NCI-H2196 (cell line): ENCODE results near the gene CFAP97.
"Not testable (repeated sequence)": the region's sequence is repeated elsewhere in the genome, so short reads cannot be mapped to it uniquely, and the experiment has no call there.

ENCODE experiments used
- DNase-seq: peaks from one replicate; lab custom pipeline; 2025; ENCODE audit not compliant: unreplicated experiment; lab: John Stamatoyannopoulos, UW

Gene CFAP97

DNA sequence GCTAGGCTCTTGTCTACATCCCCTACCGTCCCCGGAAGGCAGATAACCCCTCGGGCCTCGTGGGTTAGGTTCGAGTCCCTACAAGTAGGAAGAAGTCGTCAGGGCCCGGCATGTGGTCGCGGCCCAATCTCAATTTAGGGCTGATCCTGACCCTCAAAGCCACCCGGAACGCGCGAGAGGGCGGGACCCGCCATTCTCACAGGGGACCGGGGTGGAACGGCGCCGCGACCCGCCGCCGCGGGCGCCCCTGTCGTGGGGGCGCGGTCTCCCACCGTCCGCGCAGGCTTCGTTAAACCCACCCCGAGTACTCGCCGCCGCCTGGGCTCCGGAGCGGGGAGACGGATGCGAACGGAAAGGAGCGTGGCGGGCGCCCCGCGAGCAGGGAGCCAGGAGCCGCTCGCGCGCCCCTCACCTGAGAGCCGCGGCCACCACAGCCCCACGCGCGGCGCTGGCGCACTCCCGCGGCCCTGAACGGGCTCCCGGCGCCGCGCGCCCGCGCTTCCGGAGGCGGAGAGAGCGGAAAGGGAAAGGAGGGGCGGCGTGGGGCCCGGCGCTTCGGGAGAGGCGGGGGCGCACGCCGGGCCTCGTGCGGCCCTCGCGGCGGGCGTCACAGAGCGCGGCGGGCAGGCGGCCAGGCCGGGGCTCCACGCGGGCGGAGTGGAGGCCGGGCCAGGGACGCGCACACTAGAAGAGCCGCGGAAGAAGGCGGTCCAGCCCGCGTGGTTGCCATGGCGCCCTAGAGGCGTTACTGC is at the start of gene CFAP97:
TSS of gene CFAP97 (minus strand) at position 515 of the 752 bp plus-strand sequence. CDS start 12,804 bp downstream, outside the sequence.
- peak; percentile 61 for DNase-seq

DNA sequence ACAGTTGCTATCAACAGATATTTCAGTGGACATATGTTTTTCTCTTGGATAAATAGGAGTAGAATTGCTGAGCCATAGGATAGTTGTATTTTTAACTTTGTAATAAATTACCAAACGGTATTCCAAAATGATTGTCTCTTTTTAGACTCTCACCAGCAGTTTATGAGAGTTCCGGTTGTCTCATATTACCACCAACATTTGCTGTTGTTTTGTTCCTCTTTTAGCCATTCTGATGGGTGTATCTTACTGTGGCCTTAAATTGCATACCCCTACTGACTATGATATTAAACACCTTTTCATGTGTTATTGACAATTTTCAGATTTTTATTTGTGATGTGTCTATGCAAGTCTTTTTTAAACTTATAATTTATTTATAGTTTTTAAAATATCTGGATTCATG is 45.3 kb upstream of the CFAP97 start:
- DNase-seq: no peak

DNA sequence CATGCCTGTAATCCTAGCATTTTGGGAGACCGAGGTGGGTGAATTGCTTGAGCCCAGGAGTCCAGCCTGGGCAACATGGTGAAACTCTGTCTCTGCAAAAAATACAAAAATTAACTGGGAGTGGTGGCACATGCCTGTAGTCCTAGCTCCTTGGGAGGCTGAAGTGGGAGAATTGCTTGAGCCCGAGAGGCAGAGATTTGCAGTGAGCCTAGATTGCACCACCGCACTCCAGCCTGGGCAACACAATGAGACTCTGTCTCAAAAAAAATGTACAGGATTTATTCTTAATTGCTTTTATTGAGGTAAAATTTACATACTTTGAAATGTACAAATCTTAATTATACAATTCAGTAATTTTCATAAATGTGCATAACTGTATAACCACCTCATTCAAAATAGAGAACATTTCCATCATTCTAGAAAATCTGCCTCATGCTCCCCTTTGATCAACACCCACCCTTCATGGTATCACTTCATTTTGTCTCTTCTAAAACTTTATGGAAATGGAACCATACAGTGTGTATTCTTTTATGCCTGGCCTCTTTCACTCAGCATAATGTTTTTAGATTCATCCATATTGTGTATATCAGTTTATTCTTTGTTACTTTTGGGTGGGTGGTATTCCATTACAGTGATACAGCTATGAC is 44.7 kb upstream of the CFAP97 start:
- no peak for DNase-seq

- no peak for DNase-seq
These were observed 43.4 kb upstream of the CFAP97 start for GRCh38 chr4:185247151-185247550.

DNA sequence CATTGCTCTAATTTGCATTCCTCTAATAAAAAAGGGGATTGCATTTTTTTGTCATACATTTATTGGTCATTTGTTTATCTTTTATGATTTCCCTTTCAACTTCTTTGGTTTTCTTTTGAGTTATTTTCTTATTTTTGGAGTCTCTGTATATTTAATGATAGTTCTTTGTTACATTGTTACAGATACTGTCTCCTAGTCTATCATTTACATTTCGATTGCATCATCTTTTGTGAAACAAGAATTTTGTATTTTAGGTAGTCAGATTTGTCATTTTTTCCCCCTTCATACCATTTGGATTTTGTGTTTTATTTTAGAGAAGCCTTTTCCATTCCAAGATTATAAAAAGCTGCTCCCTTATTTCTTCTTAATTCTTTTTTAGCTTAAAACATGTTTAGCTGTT is 42.7 kb upstream of the CFAP97 start:
- no peak for DNase-seq

- DNase-seq: no peak
These were observed 41.0 kb upstream of the CFAP97 start for GRCh38 chr4:185244763-185245162.

- no peak for DNase-seq
These were observed 40.1 kb upstream of the CFAP97 start for GRCh38 chr4:185243879-185244278.

GRCh38 chr4:185242749-185243533 is 39.1 kb upstream of the CFAP97 start:
- no peak for DNase-seq

- not testable (repeated sequence) for DNase-seq
These were observed 36.7 kb upstream of the CFAP97 start for GRCh38 chr4:185240486-185240885.

DNA sequence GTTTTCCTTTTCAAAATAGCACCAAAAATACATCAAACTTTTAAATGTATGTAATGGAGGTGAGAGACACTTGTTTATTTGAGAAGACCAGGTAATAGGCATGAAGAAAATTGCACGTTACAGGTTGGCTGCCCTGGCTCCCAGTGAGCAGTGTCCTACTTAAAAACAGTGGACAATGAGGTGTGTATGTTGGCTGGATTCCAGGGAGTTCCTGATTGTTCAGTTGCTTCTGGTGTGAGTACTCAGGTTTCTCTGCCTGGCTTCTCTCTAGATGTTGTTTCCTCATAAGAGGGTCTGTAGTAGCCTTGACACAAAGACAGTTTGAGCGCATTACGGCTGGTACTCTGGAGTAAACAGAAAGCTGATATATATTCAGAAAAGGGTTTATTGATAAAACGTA is 35.0 kb upstream of the CFAP97 start:
- no peak for DNase-seq

DNA sequence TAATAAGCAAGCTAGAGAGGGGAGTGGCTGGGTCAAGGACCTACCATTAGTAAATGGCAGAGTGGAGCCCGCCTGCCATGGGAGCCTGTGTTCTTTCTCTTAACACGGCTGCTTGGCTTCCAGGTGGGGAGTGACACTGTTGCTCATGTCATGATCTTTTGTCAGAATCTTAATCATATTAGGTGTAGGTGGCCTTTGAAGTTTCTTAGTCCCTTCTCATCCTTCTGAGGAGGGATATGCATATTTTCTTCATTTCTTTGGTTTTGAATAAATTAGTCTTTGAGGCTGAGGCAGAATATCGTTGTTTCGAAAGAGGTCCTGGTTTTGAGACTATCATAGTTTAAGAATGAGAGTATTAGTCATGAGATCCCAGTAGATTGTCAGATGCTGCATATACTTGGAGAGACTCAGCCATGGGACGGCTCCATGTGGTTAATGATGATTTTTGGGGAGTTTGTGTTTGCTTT is 34.4 kb upstream of the CFAP97 start:
- DNase-seq: no peak

GRCh38 chr4:185237175-185237574 is 33.4 kb upstream of the CFAP97 start:
- no peak for DNase-seq

DNA sequence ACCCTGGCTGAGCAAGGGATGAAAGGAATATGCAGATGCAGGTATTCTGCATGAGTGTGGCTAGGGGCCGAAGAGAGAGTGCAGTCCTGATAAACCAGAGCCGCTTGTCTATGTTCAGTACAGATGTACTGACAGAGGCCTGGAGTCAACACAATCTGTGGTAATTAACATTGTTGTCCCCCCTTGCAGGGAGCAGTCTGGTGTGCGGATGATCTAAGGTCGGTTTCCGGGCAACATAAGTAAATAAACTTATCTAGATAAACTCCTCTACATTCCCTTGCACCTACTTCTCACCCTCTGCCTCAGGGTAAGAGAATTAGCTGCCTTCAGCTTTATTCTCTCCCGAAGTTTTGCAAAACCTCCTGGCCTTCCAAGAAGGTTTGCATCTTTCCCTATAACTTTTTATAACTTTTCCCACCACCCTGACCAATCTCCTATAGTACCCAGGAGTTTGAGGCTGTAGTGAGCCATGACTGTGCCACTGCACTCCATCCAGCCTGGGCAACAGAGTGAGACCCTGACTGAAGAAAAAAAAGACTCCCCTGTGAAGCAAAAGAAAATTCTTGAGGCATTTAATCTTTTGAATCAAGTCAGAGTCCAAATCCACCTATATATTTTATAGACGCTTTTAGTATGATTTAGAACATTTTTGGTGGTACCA is 32.2 kb upstream of the CFAP97 start:
- DNase-seq: no peak

GRCh38 chr4:185235119-185235842 is 31.5 kb upstream of the CFAP97 start:
- DNase-seq: no peak

- no peak for DNase-seq
These were observed 28.6 kb upstream of the CFAP97 start for GRCh38 chr4:185232370-185232769.

DNA sequence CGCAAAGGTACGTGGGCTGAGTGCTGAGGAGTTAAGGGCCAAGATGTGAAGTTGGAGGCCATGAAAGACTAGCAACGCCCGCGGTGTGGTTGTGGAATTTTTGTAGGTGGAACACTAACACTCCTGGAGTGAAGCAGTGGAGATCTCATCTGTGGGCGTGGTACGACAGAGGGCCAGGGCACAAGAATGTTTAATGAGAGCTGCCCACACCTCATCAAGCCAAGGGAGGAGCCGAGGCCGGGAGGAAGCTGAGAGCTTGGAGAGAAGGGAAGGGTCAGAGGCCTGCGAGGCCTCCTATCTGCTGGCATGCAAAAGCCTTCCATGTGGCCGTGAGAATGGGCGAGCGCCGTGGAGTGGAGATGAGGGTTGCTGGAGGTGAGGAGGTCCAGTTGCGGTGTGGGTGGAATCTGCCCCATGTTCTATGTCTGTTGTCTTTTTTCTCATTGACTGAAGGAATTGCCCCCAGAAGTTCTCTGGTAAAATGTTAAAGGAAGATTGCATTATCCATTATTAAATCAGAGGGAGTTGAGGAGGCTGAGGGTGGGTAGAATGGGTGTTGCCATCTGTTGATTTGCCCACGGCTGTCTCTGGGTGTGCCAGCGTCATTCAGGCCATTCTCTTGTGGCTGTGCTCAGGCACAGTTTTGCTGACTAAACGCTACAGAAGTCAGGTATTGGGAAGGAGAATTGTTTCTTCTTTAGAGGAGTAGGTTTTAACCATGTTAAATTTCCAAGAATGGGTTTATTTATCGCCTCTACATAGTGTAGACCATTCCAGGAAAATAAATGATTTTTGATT is 25.4 kb upstream of the CFAP97 start:
- DNase-seq: no peak

DNA sequence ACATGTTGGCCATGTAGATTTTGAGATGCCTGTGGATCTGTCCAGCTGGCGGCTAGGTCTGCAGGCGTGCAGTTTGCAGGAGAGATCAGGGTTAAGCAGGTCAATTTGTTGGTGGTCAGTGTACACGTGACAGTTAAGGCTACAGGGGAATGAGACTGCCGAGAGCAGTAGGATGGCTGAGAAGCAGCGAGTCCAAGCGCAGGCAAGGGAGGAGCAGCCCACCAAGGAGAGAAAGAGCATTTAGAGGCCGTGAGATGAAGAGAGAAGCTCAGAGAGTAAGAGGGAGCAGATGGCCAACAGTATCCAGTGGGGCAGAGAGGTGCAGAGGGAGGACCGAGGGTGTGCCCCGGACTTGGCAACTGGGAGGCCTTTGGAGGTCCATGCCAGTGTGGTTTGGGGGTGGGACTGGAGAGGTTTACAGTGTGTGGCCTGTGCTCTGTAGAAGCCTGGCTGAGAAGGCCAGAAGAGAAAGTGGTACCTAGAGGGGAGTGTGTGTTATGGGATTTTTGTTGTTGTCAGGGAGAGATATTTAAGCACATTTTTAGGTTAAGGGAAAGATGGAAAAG is 24.0 kb upstream of the CFAP97 start:
- no peak for DNase-seq

DNA sequence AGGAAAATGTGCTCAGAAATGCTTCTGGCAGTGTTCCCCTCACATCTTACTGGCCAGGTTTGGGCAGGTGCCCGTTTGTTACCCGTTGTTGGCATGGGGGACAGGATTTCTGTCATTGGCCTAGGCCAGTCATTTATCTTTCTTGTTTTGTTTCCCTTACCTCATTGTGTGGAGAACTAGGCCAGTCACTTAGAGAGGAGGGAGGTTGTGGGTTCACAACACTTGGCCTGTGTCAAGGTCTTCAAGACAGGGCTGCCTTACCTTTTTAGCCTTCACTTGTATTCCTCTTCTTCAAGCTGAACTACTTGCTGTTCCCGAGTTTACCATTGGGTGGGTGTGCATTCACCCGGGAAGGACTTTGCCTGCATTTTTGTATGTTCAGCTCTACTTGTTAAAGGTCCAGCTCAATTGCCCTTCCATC is 23.3 kb upstream of the CFAP97 start:
- DNase-seq: no peak

GRCh38 chr4:185225940-185226339 is 22.1 kb upstream of the CFAP97 start:
- DNase-seq: no peak
